ENCODE data around the gene AFF3.

AFF3 gene

DNA sequence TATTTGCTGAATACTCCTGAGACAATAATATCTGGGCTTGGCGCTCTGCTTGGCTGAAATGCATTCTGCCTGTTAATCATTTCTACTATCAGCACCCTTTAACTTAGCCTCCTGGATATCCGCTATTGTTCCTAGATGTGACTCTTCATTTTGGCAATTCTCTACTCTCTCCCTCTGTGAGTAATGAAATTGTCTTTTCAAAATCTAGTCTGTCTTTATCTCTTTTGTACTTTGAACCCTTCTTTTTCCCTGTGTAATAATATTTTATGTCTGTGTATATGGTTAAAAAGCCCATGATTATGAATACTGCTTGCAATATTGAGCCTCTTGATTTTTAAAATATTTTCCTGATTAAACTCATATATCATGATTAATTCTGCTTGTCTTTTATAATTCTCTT, 646.4 kb downstream of the AFF3 start:
- Histone ChIP-seq H3K27ac (ENCODE audit: low read length) (no peak overlapping the region), H3K4me2 (ENCODE audit: low read depth, low read length) (no peak overlapping the region), H2AFZ (ENCODE audit: low read length) (no peak overlapping the region), H3K36me3 (replicated peaks; ENCODE audit: insufficient read depth, low read length) (no peaks in the 10 kb centered on the region), H3F3A (ENCODE audit: insufficient read depth, low read length) (no peaks in the 10 kb centered on the region), H4K20me1 (ENCODE audit: insufficient read depth, low read length) (no peaks in the 10 kb centered on the region), H3K9me2 (replicated peaks; ENCODE audit: insufficient read depth, low read length) (no peaks in the 10 kb centered on the region), H3K4me1 (ENCODE audit: low read length) (no peaks in the 10 kb centered on the region), H3K4me3 (ENCODE audit: low read length) (no peak overlapping the region), H3K79me2 (ENCODE audit: low read length) (no peaks in the 10 kb centered on the region), H3K27me3 (replicated peaks; ENCODE audit: insufficient read depth, low read length) (no peaks in the 10 kb centered on the region), H3K9ac (ENCODE audit: low read length) (no peak overlapping the region), H3K9me3 (replicated peaks; ENCODE audit: insufficient read depth, low read length) (no peaks in the 10 kb centered on the region)
- no peak for DNase-seq
- TF ChIP-seq, protein P1, sequence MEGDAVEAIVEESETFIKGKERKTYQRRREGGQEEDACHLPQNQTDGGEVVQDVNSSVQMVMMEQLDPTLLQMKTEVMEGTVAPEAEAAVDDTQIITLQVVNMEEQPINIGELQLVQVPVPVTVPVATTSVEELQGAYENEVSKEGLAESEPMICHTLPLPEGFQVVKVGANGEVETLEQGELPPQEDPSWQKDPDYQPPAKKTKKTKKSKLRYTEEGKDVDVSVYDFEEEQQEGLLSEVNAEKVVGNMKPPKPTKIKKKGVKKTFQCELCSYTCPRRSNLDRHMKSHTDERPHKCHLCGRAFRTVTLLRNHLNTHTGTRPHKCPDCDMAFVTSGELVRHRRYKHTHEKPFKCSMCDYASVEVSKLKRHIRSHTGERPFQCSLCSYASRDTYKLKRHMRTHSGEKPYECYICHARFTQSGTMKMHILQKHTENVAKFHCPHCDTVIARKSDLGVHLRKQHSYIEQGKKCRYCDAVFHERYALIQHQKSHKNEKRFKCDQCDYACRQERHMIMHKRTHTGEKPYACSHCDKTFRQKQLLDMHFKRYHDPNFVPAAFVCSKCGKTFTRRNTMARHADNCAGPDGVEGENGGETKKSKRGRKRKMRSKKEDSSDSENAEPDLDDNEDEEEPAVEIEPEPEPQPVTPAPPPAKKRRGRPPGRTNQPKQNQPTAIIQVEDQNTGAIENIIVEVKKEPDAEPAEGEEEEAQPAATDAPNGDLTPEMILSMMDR (IDR thresholded peaks at IDR 0.05; ENCODE audit: low read length): no peak
- no peak for TF ChIP-seq EZH2 (optimal IDR thresholded peaks at IDR 0.05; ENCODE audit: low read depth, low read length)
- TF ChIP-seq EZH2phosphoT487 (IDR thresholded peaks at IDR 0.05; ENCODE audit: low read length): no peak
